GM21529 (cell line): ENCODE results near the gene PGLYRP4.
"Not testable (repeated sequence)": the region's sequence is repeated elsewhere in the genome, so short reads cannot be mapped to it uniquely, and the experiment has no call there.

Experiments
- ATAC-seq: cut with Tn5 transposase; IDR thresholded peaks from one replicate; pipeline ENCODE4 v1.9.1; 2021; ENCODE audit not compliant: unreplicated experiment

The PGLYRP4 gene

GRCh38 chr1:153357076-153357852, 8.6 kb upstream of the PGLYRP4 start:
- ATAC-seq, result no peak

- ATAC-seq, result no peak
Measured at GRCh38 chr1:153356392-153357075, 7.9 kb upstream of the PGLYRP4 start.

GRCh38 chr1:153355445-153356071, 6.9 kb upstream of the PGLYRP4 start:
- no peak for ATAC-seq

- no peak for ATAC-seq
Measured at GRCh38 chr1:153354515-153355193, 6.0 kb upstream of the PGLYRP4 start.

GRCh38 chr1:153353226-153353947, 4.7 kb upstream of the PGLYRP4 start:
- no peak for ATAC-seq

GRCh38 chr1:153352523-153352922, 3.9 kb upstream of the PGLYRP4 start:
- ATAC-seq, result no peak

GRCh38 chr1:153350321-153350957, 1.8 kb upstream of the PGLYRP4 start:
- ATAC-seq, result no peak

- ATAC-seq, result no peak
Measured at GRCh38 chr1:153349363-153350320, 1.0 kb upstream of the PGLYRP4 start.

GRCh38 chr1:153347856-153348255, 785 bp downstream of the PGLYRP4 start:
- no peak for ATAC-seq

- ATAC-seq, result not testable (repeated sequence)
Measured at GRCh38 chr1:153347049-153347448, 1.6 kb downstream of the PGLYRP4 start.

- ATAC-seq, result no peak
Measured at GRCh38 chr1:153346077-153346723, 2.4 kb downstream of the PGLYRP4 start.

GRCh38 chr1:153345187-153346076, 3.2 kb downstream of the PGLYRP4 start:
- ATAC-seq, result no peak

GRCh38 chr1:153344718-153345025, 4.0 kb downstream of the PGLYRP4 start:
- no peak for ATAC-seq

GRCh38 chr1:153343811-153344717, 4.6 kb downstream of the PGLYRP4 start:
- no peak for ATAC-seq

GRCh38 chr1:153343040-153343681, 5.5 kb downstream of the PGLYRP4 start:
- ATAC-seq, result no peak

GRCh38 chr1:153342178-153342577, 6.5 kb downstream of the PGLYRP4 start:
- no peak for ATAC-seq
